AML-193 (cell line): ENCODE measurements around the gene TOX3.

ENCODE experiments used
- DNase-seq, 2 experiments: peaks; one replicate each; lab custom pipeline; 2025; lab: John Stamatoyannopoulos, UW

TOX3 gene

GRCh38 chr16:52537516-52537915 is 9.4 kb downstream of the TOX3 start:
- no peak for DNase-seq

GRCh38 chr16:52535076-52535475 is 11.9 kb downstream of the TOX3 start:
- no peak for DNase-seq

- no peak for DNase-seq
Measured at GRCh38 chr16:52533296-52533695, 13.6 kb downstream of the TOX3 start.

- no peak for DNase-seq
Measured at GRCh38 chr16:52532384-52532783, 14.6 kb downstream of the TOX3 start.

- DNase-seq, result no peak
Measured at GRCh38 chr16:52529226-52529625, 17.7 kb downstream of the TOX3 start.

- no peak for DNase-seq
Measured at GRCh38 chr16:52528393-52529065, 18.4 kb downstream of the TOX3 start.

GRCh38 chr16:52526830-52527229 is 20.1 kb downstream of the TOX3 start:
- no peak for DNase-seq

GRCh38 chr16:52526116-52526828 is 20.7 kb downstream of the TOX3 start:
- no peak for DNase-seq

GRCh38 chr16:52521570-52521969 is 25.4 kb downstream of the TOX3 start:
- no peak for DNase-seq

GRCh38 chr16:52518884-52519283 is 28.1 kb downstream of the TOX3 start:
- DNase-seq, result no peak

- no peak for DNase-seq
Measured at GRCh38 chr16:52515068-52515671, 31.8 kb downstream of the TOX3 start.

- DNase-seq, result no peak
Measured at GRCh38 chr16:52512297-52512987, 34.5 kb downstream of the TOX3 start.

GRCh38 chr16:52501746-52502145 is 45.2 kb downstream of the TOX3 start:
- no peak for DNase-seq

- no peak for DNase-seq
Measured at GRCh38 chr16:52500963-52501362, 46.0 kb downstream of the TOX3 start.

GRCh38 chr16:52499060-52499440 is 47.9 kb downstream of the TOX3 start:
- DNase-seq, result no peak

- DNase-seq, result no peak
Measured at GRCh38 chr16:52498328-52499059, 48.4 kb downstream of the TOX3 start.

- no peak for DNase-seq
Measured at GRCh38 chr16:52497067-52497816, 49.7 kb downstream of the TOX3 start.

GRCh38 chr16:52496051-52496876 is 50.7 kb downstream of the TOX3 start:
- no peak for DNase-seq

- DNase-seq, result no peak
Measured at GRCh38 chr16:52494621-52495020, 52.3 kb downstream of the TOX3 start.

- DNase-seq, result no peak
Measured at GRCh38 chr16:52494145-52494544, 52.8 kb downstream of the TOX3 start.
